Fibroblast of the aortic adventitia (primary cell): ENCODE data around the gene IMPDH2. TPM values are rescaled to one million over a fixed set of nuclear protein-coding genes. Genes with fewer than 3 reads are reported as not detected.

ENCODE experiments used
- DNase-seq: peaks from one replicate; pipeline ENCODE4 v3.0.0-alpha.2; 2010; ENCODE audit warnings: low read depth
- H3K4me3 ChIP-seq: 2 replicates; pipeline ENCODE4 v1.5.1; 2011; ENCODE audit warnings: low read depth, mild to moderate bottlenecking, control low read depth, low read length, moderate library complexity
- CTCF ChIP-seq: IDR thresholded peaks from 2 replicates; pipeline ENCODE4 v1.5.1; 2011; ENCODE audit warnings: mild to moderate bottlenecking, low read length, control low read depth, inconsistent platforms; ENCODE audit not compliant: insufficient read depth
- small RNA-seq: library from RNA; depleted of rRNA; stranded (forward); fragments of <200 nt; gene quantifications from one replicate; pipeline ENCODE3, GENCODE V24; 2012
- total RNA-seq: library from RNA; depleted of rRNA; stranded (reverse); fragments of >200 nt; gene quantifications from 2 replicates; pipeline ENCODE4 v1.2.3, GENCODE V29; 2012; ENCODE audit warnings: low replicate concordance

IMPDH2 gene
- total RNA-seq, 1 donor: 313 TPM

- no peak for DNase-seq
- no peak overlapping the region for H3K4me3 ChIP-seq
- TF ChIP-seq CTCF: no peak
Observed at GRCh38 chr3:48980295-48980694, 48.9 kb downstream of the IMPDH2 start.

GRCh38 chr3:48979451-48979850, 49.7 kb downstream of the IMPDH2 start:
- TF ChIP-seq CTCF: no peak
- no peak overlapping the region for H3K4me3 ChIP-seq
- DNase-seq: no peak

Small RNA genes within 50 kb of the gene (small RNA-seq; reads per million reads assigned to genes)
- gene MIR191 (21,899 reads per million, percentile 100 among the genes with 10 or more reads in this experiment), gene MIR425 (796 reads per million, percentile 99 among the genes with 10 or more reads in this experiment)

Other genes with a start within 250 kb of the IMPDH2 start
- gene PRKAR2A, start 181.5 kb downstream of the IMPDH2 start, total RNA-seq: 33.9 and 43.4 TPM in 2 replicates
- gene SLC25A20, start 130.5 kb downstream of the IMPDH2 start, total RNA-seq: 17.7 and 20.9 TPM in 2 replicates
- 68.6 and 106 TPM in 2 replicates for gene ARIH2, start 110.6 kb downstream of the IMPDH2 start, total RNA-seq
- gene P4HTM, start 39.2 kb downstream of the IMPDH2 start, total RNA-seq: 22.2 and 49.1 TPM in 2 replicates
- gene WDR6, start 22.0 kb downstream of the IMPDH2 start, total RNA-seq: 65.4 and 99.8 TPM in 2 replicates
- 32.6 and 46.4 TPM in 2 replicates for gene DALRD3, start 10.8 kb downstream of the IMPDH2 start, total RNA-seq
- 22.1 and 41.0 TPM in 2 replicates for gene NDUFAF3, start 7.3 kb downstream of the IMPDH2 start, total RNA-seq
- 33.8 and 75.3 TPM in 2 replicates for gene QRICH1, start 64.7 kb upstream of the IMPDH2 start, total RNA-seq
- gene QARS1, start 75.4 kb upstream of the IMPDH2 start, total RNA-seq: 306 and 348 TPM in 2 replicates
- 23.7 and 36.0 TPM in 2 replicates for gene USP19, start 91.4 kb upstream of the IMPDH2 start, total RNA-seq
- 202 and 937 TPM in 2 replicates for gene LAMB2, start 103.7 kb upstream of the IMPDH2 start, total RNA-seq
- gene CCDC71, start 136.9 kb upstream of the IMPDH2 start, total RNA-seq: 14.8 and 22.7 TPM in 2 replicates
- gene KLHDC8B, start 142.2 kb upstream of the IMPDH2 start, total RNA-seq: 23.8 and 91.7 TPM in 2 replicates
- gene C3orf62, start 247.8 kb upstream of the IMPDH2 start, total RNA-seq: 1.3 and 2.9 TPM in 2 replicates